ENCODE results near the gene YJEFN3.

The YJEFN3 gene

GRCh38 chr19:19528721-19529490 lies at the start of gene YJEFN3:
TSS of gene YJEFN3 (plus strand) at chr19:19528911. CDS start at chr19:19528933, 22 bp downstream.
- DNase-seq (ENCODE audit: low read depth in 3 of 3, low spot score in 1 of 3): no peak

- DNase-seq (ENCODE audit: low read depth in 3 of 3, low spot score in 1 of 3): no peak
Observed at GRCh38 chr19:19480688-19481087, 48.0 kb upstream of the YJEFN3 start.

- DNase-seq (ENCODE audit: low read depth in 3 of 3, low spot score in 1 of 3): no peak
Observed at GRCh38 chr19:19482809-19483596, 45.7 kb upstream of the YJEFN3 start.

- no peak for DNase-seq (ENCODE audit: low read depth in 3 of 3, low spot score in 1 of 3)
Observed at GRCh38 chr19:19485161-19485997, 43.3 kb upstream of the YJEFN3 start.

GRCh38 chr19:19485998-19486290 lies 42.8 kb upstream of the YJEFN3 start:
- DNase-seq (ENCODE audit: low read depth in 3 of 3, low spot score in 1 of 3): no peak

- DNase-seq (ENCODE audit: low read depth in 3 of 3, low spot score in 1 of 3): no peak
Observed at GRCh38 chr19:19486343-19487076, 42.2 kb upstream of the YJEFN3 start.

GRCh38 chr19:19487077-19487949 lies 41.4 kb upstream of the YJEFN3 start:
- DNase-seq (ENCODE audit: low read depth in 3 of 3, low spot score in 1 of 3): no peak

GRCh38 chr19:19487950-19488874 lies 40.5 kb upstream of the YJEFN3 start:
- no peak for DNase-seq (ENCODE audit: low read depth in 3 of 3, low spot score in 1 of 3)

GRCh38 chr19:19488875-19489690 lies 39.6 kb upstream of the YJEFN3 start:
- peak; percentile 59 to 75 (median 70) for DNase-seq (ENCODE audit: low read depth in 3 of 3, low spot score in 1 of 3)

- DNase-seq (ENCODE audit: low read depth in 3 of 3, low spot score in 1 of 3): no peak
Observed at GRCh38 chr19:19489804-19490204, 38.9 kb upstream of the YJEFN3 start.

GRCh38 chr19:19490214-19490968 lies 38.3 kb upstream of the YJEFN3 start:
- DNase-seq (ENCODE audit: low read depth in 3 of 3, low spot score in 1 of 3): peak; percentile 52 to 61 (median 61)

GRCh38 chr19:19491321-19492025 lies 37.2 kb upstream of the YJEFN3 start:
- DNase-seq (ENCODE audit: low read depth in 3 of 3, low spot score in 1 of 3): no peak

GRCh38 chr19:19492026-19492610 lies 36.6 kb upstream of the YJEFN3 start:
- DNase-seq (ENCODE audit: low read depth in 3 of 3, low spot score in 1 of 3): no peak

- DNase-seq (ENCODE audit: low read depth in 3 of 3, low spot score in 1 of 3): no peak
Observed at GRCh38 chr19:19493841-19494546, 34.7 kb upstream of the YJEFN3 start.
